PC-9 (cell line): Measurements from ENCODE around the gene CBX4.

ENCODE experiments used
- CTCF ChIP-seq: fragments of 200-600 bp; sonication (generic); conservative IDR thresholded peaks from 2 replicates; pipeline ENCODE4 v1.6.1; 2017; ENCODE audit warnings: mixed run types, antibody characterized with exemption, mild to moderate bottlenecking, moderate library complexity
- EZH2 ChIP-seq: fragments of 200-600 bp; sonication (generic); IDR thresholded peaks from 2 replicates; pipeline ENCODE4 v1.8.0; 2017; ENCODE audit warnings: antibody characterized with exemption, low read depth

GRCh38 chr17:79803997-79804855 is 35.0 kb downstream of the CBX4 start:
- TF ChIP-seq CTCF (no peak), EZH2 (no peak)
